ENCODE measurements around the gene SCAI. TPM values are rescaled to one million over a fixed set of nuclear protein-coding genes. Genes with fewer than 3 reads are reported as not detected.
A peak's percentile ranks its signal among the peaks of the same experiment; 100 is the strongest.
"Not testable (repeated sequence)": the region's sequence is repeated elsewhere in the genome, so short reads cannot be mapped to it uniquely, and the experiment has no call there.

The SCAI gene
- total RNA-seq, 6 experiments from 2014 or later: 4.7 to 7.2 (median 5.6) TPM

- Mint-ChIP-seq H3K9me3 (no peaks in the 10 kb centered on the region), H3K27ac (peak overlapping the region; percentile 13; the same call in 1 of the 2 replicates), H3K27me3 (ENCODE audit: insufficient read depth) (peaks cover 3% of the 10 kb centered on the region; the same call in 1 of the 2 replicates), H3K4me1 (ENCODE audit: low read depth) (peaks cover 51% of the 10 kb centered on the region), H3K4me3 (no peak overlapping the region), H3K36me3 (ENCODE audit: low read depth) (peaks cover 37% of the 10 kb centered on the region)
- TF ChIP-seq, protein P1, sequence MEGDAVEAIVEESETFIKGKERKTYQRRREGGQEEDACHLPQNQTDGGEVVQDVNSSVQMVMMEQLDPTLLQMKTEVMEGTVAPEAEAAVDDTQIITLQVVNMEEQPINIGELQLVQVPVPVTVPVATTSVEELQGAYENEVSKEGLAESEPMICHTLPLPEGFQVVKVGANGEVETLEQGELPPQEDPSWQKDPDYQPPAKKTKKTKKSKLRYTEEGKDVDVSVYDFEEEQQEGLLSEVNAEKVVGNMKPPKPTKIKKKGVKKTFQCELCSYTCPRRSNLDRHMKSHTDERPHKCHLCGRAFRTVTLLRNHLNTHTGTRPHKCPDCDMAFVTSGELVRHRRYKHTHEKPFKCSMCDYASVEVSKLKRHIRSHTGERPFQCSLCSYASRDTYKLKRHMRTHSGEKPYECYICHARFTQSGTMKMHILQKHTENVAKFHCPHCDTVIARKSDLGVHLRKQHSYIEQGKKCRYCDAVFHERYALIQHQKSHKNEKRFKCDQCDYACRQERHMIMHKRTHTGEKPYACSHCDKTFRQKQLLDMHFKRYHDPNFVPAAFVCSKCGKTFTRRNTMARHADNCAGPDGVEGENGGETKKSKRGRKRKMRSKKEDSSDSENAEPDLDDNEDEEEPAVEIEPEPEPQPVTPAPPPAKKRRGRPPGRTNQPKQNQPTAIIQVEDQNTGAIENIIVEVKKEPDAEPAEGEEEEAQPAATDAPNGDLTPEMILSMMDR (IDR thresholded peaks at IDR 0.05): no peak
- no peak for DNase-seq
Observed at GRCh38 chr9:125172031-125172755, 28.9 kb upstream of the SCAI start.

- no peak for DNase-seq
- no peak overlapping the region for H3K4me3 Mint-ChIP-seq
- no peaks in the 10 kb centered on the region for H3K9me3 Mint-ChIP-seq
- peaks cover 32% of the 10 kb centered on the region for H3K36me3 Mint-ChIP-seq (ENCODE audit: low read depth)
- peaks cover 46% of the 10 kb centered on the region for H3K4me1 Mint-ChIP-seq (ENCODE audit: low read depth)
- H3K27ac Mint-ChIP-seq: peak overlapping the region; percentile 31
- H3K27me3 Mint-ChIP-seq (ENCODE audit: insufficient read depth): peaks cover 3% of the 10 kb centered on the region; the same call in 1 of the 2 replicates
- TF ChIP-seq, protein P1 (IDR thresholded peaks at IDR 0.05): no peak
Observed at GRCh38 chr9:125169895-125170294, 26.6 kb upstream of the SCAI start.

DNA sequence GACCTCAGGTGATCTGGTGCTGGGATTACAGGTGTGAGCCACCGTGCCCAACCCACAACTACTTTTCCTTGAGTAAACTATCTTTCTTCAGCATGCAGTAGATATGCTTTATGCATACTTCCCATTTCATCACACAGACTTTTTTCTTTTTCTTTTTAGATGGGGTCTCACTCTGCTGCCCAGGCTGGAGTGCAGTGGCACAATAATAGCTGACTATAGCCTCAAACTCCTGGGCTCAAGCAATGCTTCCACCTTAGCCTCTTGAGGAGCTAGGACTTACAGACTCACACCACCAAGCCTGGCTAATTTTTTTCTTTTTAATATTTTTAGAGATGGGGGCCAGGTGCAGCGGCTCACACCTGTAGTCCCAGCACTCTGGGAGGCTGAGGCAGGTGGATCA lies 23.4 kb upstream of the SCAI start:
- Mint-ChIP-seq H3K27me3 (ENCODE audit: insufficient read depth) (peaks cover 2% of the 10 kb centered on the region; the same call in 1 of the 2 replicates), H3K9me3 (no peaks in the 10 kb centered on the region), H3K27ac (peak overlapping the region; percentile 33; the same call in 1 of the 2 replicates), H3K4me1 (ENCODE audit: low read depth) (peaks cover 34% of the 10 kb centered on the region), H3K36me3 (ENCODE audit: low read depth) (peaks cover 16% of the 10 kb centered on the region), H3K4me3 (no peak overlapping the region)
- DNase-seq: no peak
- TF ChIP-seq, protein P1 (IDR thresholded peaks at IDR 0.05): no peak

- Mint-ChIP-seq H3K4me1 (ENCODE audit: low read depth) (peaks cover 34% of the 10 kb centered on the region), H3K27ac (peak overlapping the region; percentile 48; the same call in 1 of the 2 replicates)
- not testable (repeated sequence) for H3K27me3 Mint-ChIP-seq (ENCODE audit: insufficient read depth); DNase-seq; H3K9me3 Mint-ChIP-seq; H3K36me3 Mint-ChIP-seq (ENCODE audit: low read depth); H3K4me3 Mint-ChIP-seq
Observed at GRCh38 chr9:125162891-125163290, 19.6 kb upstream of the SCAI start.

GRCh38 chr9:125161284-125161918 lies 18.1 kb upstream of the SCAI start:
- H3K36me3 Mint-ChIP-seq (ENCODE audit: low read depth): no peaks in the 10 kb centered on the region; the same call in 1 of the 2 replicates
- peaks cover 29% of the 10 kb centered on the region for H3K4me1 Mint-ChIP-seq (ENCODE audit: low read depth)
- TF ChIP-seq, protein P1 (IDR thresholded peaks at IDR 0.05): no peak
- no peaks in the 10 kb centered on the region for H3K9me3 Mint-ChIP-seq
- H3K27ac Mint-ChIP-seq: peak overlapping the region; percentile 61
- no peak overlapping the region for H3K4me3 Mint-ChIP-seq
- H3K27me3 Mint-ChIP-seq (ENCODE audit: insufficient read depth): peaks cover 3% of the 10 kb centered on the region; the same call in 1 of the 2 replicates
- DNase-seq: no peak

GRCh38 chr9:125160750-125161149 lies 17.4 kb upstream of the SCAI start:
- Mint-ChIP-seq H3K36me3 (ENCODE audit: low read depth) (no peaks in the 10 kb centered on the region; the same call in 1 of the 2 replicates), H3K27ac (no peak overlapping the region), H3K9me3 (no peaks in the 10 kb centered on the region), H3K4me3 (no peak overlapping the region), H3K4me1 (ENCODE audit: low read depth) (peaks cover 23% of the 10 kb centered on the region), H3K27me3 (ENCODE audit: insufficient read depth) (peaks cover 3% of the 10 kb centered on the region; the same call in 1 of the 2 replicates)
- TF ChIP-seq, protein P1 (IDR thresholded peaks at IDR 0.05): no peak
- no peak for DNase-seq
